Esophagus squamous epithelium (tissue), 4 donors: ENCODE results near the gene SYT14.

Experiments used
- POLR2A ChIP-seq, 4 donors: fragments of 450-650 bp; IDR thresholded peaks; one replicate each; pipeline ENCODE4 v1.6.1; 2017; ENCODE audit warnings: antibody characterized with exemption in 4 of 4, mild to moderate bottlenecking in 4 of 4, moderate library complexity in 3 of 4
- TF ChIP-seq, protein P1 (sequence below), 6 experiments: fragments of 450-650 bp in 4 of 6; fragments of 200-600 bp in 2 of 6; sonication (generic) in 2 of 6; IDR thresholded peaks; one replicate each; pipeline ENCODE4 v1.5.1; 2016 to 2019; ENCODE audit warnings: antibody characterized with exemption in 6 of 6, mild to moderate bottlenecking in 4 of 6, moderate library complexity in 4 of 6

DNA sequence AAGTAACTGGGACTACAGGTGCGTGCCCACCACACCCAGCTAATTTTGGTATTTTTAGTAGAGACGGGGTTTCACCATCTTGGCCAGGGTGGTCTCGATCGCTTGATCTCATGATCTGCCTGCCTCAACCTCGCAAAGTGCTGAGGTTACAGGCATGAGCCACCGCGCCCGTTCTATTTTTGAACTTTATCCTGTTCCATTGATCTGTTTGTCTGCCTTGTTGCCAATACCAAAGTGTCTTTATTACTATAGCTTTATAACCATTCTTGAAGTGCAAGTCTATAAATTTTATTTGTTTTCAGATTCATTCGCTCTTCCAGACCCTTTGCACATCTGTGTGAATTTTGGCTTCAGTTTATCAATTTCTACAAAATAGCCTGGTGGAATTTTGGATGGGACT is 28.0 kb downstream of the SYT14 start:
- no peak for TF ChIP-seq POLR2A (IDR thresholded peaks at IDR 0.05)
- TF ChIP-seq, protein P1, sequence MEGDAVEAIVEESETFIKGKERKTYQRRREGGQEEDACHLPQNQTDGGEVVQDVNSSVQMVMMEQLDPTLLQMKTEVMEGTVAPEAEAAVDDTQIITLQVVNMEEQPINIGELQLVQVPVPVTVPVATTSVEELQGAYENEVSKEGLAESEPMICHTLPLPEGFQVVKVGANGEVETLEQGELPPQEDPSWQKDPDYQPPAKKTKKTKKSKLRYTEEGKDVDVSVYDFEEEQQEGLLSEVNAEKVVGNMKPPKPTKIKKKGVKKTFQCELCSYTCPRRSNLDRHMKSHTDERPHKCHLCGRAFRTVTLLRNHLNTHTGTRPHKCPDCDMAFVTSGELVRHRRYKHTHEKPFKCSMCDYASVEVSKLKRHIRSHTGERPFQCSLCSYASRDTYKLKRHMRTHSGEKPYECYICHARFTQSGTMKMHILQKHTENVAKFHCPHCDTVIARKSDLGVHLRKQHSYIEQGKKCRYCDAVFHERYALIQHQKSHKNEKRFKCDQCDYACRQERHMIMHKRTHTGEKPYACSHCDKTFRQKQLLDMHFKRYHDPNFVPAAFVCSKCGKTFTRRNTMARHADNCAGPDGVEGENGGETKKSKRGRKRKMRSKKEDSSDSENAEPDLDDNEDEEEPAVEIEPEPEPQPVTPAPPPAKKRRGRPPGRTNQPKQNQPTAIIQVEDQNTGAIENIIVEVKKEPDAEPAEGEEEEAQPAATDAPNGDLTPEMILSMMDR (IDR thresholded peaks at IDR 0.05): no peak
